ENCODE measurements around the gene LRP1B. TPM values are rescaled to one million over a fixed set of nuclear protein-coding genes. Genes with fewer than 3 reads are reported as not detected.

LRP1B gene
- total RNA-seq, 4 donors from 2014 or later: 0.85 to 3.3 (median 1.1) TPM; not detected in 1

DNA sequence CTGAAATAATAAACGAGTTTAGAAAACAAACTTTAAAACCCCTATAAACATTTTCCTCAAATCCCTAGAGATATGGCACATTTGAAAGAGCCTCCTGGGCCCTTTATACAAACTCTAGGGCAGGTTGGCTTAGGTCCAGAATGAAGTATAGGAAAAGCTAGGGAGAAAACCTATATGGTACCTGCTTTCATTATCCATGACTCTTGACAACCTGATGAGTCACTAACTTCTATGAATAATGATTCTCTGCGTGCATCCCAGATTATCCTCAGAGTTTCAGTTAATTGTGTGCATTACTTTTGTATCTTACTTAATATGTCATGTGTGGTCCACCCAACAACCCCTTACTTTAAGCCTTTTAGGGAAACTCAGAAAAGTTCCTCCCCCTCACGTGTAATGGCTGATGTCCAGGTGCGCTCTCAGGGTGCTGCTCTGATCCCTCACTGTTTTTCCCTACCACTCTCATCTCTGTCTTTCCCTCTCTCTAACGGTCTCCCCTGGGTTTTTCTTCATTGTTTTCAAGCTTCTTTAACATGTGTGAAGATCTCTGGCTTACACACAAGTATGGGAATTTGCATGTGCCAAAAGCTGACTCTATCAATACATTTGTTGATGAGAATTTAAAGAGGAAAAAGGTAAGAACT is 78.5 kb downstream of the LRP1B start:
- no peak for DNase-seq
- Histone ChIP-seq H3K27me3 (no peaks in the 10 kb centered on the region), H3K9me3 (no peaks in the 10 kb centered on the region), H3K27ac (no peak overlapping the region), H3K4me3 (no peak overlapping the region), H3K4me1 (no peaks in the 10 kb centered on the region), H3K36me3 (no peaks in the 10 kb centered on the region)
- TF ChIP-seq, protein P1, sequence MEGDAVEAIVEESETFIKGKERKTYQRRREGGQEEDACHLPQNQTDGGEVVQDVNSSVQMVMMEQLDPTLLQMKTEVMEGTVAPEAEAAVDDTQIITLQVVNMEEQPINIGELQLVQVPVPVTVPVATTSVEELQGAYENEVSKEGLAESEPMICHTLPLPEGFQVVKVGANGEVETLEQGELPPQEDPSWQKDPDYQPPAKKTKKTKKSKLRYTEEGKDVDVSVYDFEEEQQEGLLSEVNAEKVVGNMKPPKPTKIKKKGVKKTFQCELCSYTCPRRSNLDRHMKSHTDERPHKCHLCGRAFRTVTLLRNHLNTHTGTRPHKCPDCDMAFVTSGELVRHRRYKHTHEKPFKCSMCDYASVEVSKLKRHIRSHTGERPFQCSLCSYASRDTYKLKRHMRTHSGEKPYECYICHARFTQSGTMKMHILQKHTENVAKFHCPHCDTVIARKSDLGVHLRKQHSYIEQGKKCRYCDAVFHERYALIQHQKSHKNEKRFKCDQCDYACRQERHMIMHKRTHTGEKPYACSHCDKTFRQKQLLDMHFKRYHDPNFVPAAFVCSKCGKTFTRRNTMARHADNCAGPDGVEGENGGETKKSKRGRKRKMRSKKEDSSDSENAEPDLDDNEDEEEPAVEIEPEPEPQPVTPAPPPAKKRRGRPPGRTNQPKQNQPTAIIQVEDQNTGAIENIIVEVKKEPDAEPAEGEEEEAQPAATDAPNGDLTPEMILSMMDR (IDR thresholded peaks at IDR 0.05): no peak
- TF ChIP-seq POLR2A (IDR thresholded peaks at IDR 0.05): no peak

DNA sequence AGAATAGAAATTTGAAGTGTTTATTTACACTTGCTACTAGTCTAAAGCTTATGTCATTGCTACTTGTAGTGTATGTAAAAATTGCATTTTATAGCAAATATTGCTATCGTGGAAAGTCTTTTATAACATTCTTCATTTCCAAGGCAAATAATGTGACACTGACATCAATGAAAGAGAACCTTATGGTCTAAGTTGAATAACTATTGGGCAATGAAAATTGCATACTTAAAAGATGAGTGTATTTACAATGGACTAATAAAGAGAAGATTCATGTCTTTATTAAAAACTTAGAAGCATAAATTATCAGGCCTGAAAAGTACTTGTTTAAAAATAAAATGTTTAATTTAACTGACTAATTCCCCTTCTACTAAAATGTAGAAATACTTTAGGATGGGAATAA is 82.2 kb downstream of the LRP1B start:
- no peaks in the 10 kb centered on the region for H3K27me3 ChIP-seq
- H3K36me3 ChIP-seq: no peaks in the 10 kb centered on the region
- H3K27ac ChIP-seq: no peak overlapping the region
- no peak overlapping the region for H3K4me3 ChIP-seq
- DNase-seq: no peak
- H3K4me1 ChIP-seq: no peaks in the 10 kb centered on the region
- H3K9me3 ChIP-seq: no peaks in the 10 kb centered on the region
- TF ChIP-seq, protein P1 (IDR thresholded peaks at IDR 0.05): no peak
- TF ChIP-seq POLR2A (IDR thresholded peaks at IDR 0.05): no peak

DNA sequence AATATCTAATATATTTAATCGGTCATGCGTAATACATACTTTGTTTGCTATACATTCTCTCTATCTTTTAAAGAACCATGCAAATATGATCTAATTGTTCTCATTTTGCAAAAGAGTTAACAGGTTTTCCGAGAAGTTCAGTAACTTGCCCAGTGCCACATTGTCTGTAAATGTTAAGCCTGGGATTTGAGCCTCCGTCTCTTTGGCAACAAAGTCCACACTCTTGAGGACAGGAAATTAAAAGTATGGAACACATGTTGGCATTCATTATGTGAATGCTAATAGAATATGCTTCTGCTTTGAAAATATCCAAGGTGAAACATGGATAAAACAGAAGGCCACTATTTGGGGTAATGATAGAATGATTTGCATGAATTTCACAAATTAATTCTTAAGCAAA is 85.2 kb downstream of the LRP1B start:
- Histone ChIP-seq H3K9me3 (no peaks in the 10 kb centered on the region), H3K4me3 (no peak overlapping the region)
- no peak for TF ChIP-seq POLR2A (IDR thresholded peaks at IDR 0.05)
- TF ChIP-seq, protein P1 (IDR thresholded peaks at IDR 0.05): no peak

DNA sequence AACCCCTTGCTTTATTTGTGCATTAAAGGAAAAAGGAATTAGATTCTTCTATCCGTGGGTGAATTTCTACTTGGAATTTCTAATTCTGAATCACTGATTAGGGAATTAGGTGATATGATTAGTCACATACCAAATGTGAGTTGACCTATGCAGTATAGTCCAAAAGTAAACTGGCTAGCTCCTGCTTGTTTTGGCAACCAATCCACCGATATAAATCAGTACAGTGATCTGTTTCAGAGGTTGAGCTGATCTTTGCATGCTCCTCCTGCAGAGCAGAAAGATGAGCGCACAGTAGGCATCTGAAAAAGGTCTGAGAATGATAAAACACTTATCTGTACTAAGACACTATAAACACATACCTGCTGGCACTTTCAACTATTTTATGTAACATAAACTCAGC is 86.6 kb downstream of the LRP1B start:
- no peak overlapping the region for H3K27ac ChIP-seq
- TF ChIP-seq, protein P1 (IDR thresholded peaks at IDR 0.05): no peak
- no peak for TF ChIP-seq POLR2A (IDR thresholded peaks at IDR 0.05)
- DNase-seq: no peak
- no peaks in the 10 kb centered on the region for H3K36me3 ChIP-seq
- H3K27me3 ChIP-seq: no peaks in the 10 kb centered on the region
- no peaks in the 10 kb centered on the region for H3K9me3 ChIP-seq
- H3K4me3 ChIP-seq: no peak overlapping the region
- H3K4me1 ChIP-seq: no peaks in the 10 kb centered on the region

More for the DNA sequence above, 85.2 kb downstream of the LRP1B start:
- H3K36me3 ChIP-seq: no peaks in the 10 kb centered on the region
- no peaks in the 10 kb centered on the region for H3K4me1 ChIP-seq
- H3K27ac ChIP-seq: no peak overlapping the region
- no peaks in the 10 kb centered on the region for H3K27me3 ChIP-seq
- no peak for DNase-seq

DNA sequence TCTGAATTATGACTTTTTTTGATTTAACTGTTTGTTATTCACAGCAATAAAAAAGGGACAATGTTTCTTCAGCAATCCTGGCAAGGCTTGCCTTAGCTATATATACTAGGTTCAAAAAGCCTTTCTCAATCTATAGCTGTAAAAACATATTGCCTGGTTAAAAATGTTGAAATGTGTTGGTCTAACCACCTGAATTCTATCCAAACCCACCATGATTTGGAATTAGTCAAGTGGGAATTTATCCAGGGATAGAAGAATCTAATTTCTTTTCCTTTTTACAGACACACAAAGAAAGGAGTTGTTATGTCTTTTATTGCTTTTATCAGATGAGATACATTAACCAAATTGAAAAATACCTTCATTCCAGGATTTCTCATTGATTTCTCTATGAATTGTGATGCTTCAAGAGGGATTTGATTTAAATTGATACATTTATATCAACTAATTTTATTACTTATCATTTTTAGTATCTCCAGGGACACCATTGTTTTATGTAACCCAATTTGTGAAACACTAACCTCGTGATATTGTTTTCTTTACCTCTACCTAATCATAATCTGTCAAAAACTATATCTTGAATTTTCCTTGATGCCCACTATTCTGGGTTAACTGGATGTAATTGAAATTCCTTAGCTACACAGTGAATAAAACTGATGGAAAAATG is 88.1 kb downstream of the LRP1B start:
- Histone ChIP-seq H3K9me3 (no peaks in the 10 kb centered on the region), H3K4me1 (no peaks in the 10 kb centered on the region), H3K36me3 (no peaks in the 10 kb centered on the region), H3K27ac (no peak overlapping the region), H3K27me3 (no peaks in the 10 kb centered on the region), H3K4me3 (no peak overlapping the region)
- TF ChIP-seq, protein P1 (IDR thresholded peaks at IDR 0.05): no peak
- TF ChIP-seq POLR2A (IDR thresholded peaks at IDR 0.05): no peak
- DNase-seq: no peak

Measured in Peyer's patch (tissue), 4 donors.